ENCODE results near the gene CAMK2A. TPM values are rescaled to one million over a fixed set of nuclear protein-coding genes. Genes with fewer than 3 reads are reported as not detected.

Gene CAMK2A
- total RNA-seq, 4 donors from 2014 or later = not detected

DNA sequence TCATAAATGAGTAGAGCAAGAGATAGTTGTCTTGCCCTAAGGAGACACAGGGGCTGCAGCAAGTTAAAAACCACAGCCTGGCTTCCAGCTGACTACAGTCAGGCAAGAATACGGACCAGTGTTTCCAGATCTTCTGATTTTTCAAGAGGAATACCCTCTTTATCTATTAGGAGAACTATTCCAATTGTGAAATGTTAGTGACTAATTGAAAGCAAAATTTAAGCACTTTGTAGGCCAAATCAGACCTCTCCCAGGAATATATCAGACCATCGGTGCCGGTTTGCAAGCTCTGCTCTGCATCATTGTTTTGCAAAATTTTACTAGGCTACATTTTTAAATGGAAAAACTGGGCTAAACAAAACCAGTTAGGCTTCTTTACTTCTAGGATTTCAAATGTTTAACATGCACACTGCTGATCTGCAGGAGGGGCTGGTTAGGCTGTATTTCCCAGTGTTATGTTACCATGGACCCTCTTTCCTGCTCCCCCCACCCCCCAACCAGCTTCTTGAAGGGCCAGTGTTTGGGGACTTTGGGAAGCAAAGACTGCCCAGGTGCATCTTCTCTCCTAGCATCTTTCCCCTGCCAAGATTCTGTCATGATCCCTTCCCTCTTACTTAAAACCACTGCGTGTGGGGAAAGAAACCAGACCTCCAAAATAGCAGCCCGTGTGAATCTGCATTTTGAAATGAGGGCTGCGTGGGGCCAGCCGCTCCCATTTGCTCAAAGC, 14.2 kb upstream of the CAMK2A start:
- TF ChIP-seq, protein P1, sequence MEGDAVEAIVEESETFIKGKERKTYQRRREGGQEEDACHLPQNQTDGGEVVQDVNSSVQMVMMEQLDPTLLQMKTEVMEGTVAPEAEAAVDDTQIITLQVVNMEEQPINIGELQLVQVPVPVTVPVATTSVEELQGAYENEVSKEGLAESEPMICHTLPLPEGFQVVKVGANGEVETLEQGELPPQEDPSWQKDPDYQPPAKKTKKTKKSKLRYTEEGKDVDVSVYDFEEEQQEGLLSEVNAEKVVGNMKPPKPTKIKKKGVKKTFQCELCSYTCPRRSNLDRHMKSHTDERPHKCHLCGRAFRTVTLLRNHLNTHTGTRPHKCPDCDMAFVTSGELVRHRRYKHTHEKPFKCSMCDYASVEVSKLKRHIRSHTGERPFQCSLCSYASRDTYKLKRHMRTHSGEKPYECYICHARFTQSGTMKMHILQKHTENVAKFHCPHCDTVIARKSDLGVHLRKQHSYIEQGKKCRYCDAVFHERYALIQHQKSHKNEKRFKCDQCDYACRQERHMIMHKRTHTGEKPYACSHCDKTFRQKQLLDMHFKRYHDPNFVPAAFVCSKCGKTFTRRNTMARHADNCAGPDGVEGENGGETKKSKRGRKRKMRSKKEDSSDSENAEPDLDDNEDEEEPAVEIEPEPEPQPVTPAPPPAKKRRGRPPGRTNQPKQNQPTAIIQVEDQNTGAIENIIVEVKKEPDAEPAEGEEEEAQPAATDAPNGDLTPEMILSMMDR (IDR thresholded peaks at IDR 0.05; ENCODE audit: low read depth) = no peak

DNA sequence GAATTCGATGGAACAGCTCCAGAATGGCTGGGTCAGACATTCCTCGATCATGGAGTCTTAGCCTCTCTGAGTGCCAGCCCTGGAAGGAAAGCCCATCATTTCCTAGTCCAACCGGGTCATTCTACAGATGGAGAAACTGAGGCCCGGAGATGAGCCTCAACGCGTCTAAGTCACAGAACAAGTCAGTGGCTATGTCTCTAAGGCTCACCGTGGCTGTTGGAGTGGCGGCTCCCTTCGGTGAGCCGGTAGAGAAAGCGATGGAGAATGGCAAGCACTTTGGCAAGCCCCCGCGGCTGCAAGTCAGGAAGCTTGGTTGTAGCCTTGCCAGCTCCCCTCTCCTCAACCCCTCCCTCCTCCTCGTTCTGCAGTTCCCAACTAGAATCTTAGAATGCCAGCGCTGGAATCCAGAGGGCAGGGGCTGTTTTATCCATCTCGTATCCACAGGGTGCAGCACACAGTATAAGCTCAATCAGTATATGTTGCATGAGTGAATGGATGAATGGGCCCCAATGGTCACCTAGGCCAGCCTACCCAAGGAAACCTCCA, 13.6 kb upstream of the CAMK2A start:
- TF ChIP-seq, protein P1 (IDR thresholded peaks at IDR 0.05; ENCODE audit: low read depth) = no peak

DNA sequence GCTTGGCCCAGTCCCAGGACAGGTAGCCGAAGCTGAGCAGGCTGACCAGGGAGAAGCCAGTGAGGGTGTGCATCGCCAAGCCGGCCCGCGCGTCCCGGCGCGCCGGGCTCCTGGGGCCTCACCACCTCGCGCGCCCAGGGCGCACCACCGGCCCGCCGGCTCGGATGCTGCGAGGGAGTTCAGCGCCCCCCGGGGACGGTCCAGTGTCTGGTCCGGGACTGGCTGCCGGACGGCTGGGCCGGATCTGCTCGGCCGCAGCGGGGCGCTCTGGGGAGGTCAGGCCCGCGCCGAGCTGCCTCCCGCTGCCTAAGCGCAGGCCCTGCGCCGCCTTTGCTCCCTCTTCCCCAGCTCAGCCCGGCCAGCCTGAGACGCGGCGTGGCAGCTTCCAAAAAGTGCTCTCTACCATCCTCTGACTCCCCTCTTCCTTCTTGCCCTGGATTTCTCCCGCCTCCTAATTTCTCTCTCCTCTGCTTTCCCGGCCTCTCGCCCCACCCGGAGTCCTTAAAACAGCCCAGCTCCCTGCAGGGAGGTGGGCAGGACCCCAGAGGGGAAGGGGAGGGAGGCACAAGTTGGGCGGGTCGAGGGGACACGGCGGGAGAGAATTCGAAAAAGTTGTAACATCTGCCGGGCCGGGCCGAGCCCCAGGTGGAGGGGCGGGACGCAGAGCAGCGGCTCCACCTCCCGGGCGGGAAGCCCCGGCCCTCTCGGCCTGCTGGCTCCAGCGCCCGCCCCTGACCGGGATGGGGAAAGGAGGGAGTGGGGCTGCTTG, 12.9 kb upstream of the CAMK2A start, which contains the start of gene ARSI:
Gene ARSI (minus strand): TSS at position 605 of the 769 bp plus-strand sequence. CDS start 532 bp downstream, at position 73.
- TF ChIP-seq, protein P1 (IDR thresholded peaks at IDR 0.05; ENCODE audit: low read depth) = no peak

DNA sequence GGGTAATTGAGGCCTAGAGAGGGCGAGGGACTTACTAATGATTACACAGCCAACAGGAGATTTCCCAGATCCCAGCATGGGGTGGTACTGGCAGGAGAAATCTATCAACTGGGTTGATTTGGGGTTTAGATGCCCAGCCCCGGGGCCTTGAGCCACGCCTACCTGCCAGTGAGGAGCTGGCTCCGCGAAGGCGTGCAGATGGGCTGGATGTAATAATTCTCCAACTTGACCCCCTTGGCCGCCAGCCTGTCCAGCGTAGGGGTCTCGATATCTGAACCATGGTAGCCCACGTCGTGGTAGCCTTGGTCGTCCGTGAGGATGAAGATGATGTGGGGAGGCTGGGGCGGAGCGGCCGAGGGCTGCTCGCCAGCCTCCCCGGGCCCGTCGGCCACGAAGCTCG, 12.3 kb upstream of the CAMK2A start:
- TF ChIP-seq, protein P1 (IDR thresholded peaks at IDR 0.05; ENCODE audit: low read depth) = no peak

DNA sequence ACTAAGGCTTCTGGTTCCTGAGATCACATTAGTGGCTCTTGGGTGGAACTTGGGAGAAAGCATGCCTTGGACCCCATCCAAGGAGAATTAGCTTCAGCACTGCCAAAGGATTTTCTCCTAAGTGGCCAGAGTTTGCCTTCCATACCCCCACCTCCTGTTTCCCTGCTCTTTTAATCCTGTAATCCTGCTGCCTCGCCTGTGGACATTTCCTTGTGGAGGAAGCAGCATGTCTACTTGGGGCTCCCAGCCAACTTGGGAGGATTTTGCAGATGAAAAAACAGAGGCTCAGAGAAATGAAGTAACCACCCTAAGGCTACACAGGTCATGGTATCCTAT, 11.6 kb upstream of the CAMK2A start:
- TF ChIP-seq, protein P1 (IDR thresholded peaks at IDR 0.05; ENCODE audit: low read depth) = no peak

GRCh38 chr5:150300496-150301169, 11.1 kb upstream of the CAMK2A start:
- TF ChIP-seq, protein P1 (IDR thresholded peaks at IDR 0.05; ENCODE audit: low read depth) = no peak

Data from subcutaneous adipose tissue (tissue), 4 donors.